Measurements from ENCODE around the gene NDUFB4.

NDUFB4 gene

DNA sequence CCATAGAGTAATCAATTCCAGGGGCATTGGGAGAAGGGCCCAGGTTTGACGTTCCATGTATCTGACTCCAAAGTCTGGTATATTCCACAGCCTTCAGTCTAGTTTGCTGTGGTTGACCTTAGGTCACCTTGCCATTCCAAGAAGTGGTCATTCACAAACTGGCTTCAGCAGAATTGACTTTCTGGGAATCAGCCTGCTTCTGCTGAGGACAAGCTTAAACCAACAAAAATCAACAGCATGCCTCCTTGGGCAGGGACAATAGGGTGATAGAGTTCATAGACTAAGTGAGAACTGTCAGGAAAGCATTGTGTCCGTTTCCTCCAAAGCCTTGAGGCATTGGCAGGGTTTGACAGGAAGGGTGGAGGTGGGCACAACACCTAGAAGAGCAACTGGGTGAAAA, 24.1 kb upstream of the NDUFB4 start:
- Histone ChIP-seq H3K27me3 (ENCODE audit: control insufficient read depth in 1 of 2, insufficient read depth in 2 of 2, low read length in 2 of 2) (no peaks in the 10 kb centered on the region), H3K36me3 (ENCODE audit: control insufficient read depth in 1 of 2, insufficient read depth in 2 of 2, low read length in 2 of 2) (no peaks in the 10 kb centered on the region), H3K4me1 (ENCODE audit: control insufficient read depth in 1 of 2, insufficient read depth in 2 of 2, low read length in 2 of 2) (peaks cover 0 to 4% of the 10 kb centered on the region in 2 donors), H3K9me3 (ENCODE audit: control insufficient read depth in 1 of 2, low read length in 2 of 2) (no peaks in the 10 kb centered on the region), H3K9ac (ENCODE audit: low read depth in 1 of 2, low read length in 2 of 2) (no peak overlapping the region), H3K4me3 (ENCODE audit: low read depth in 1 of 2, low read length in 2 of 2) (no peak overlapping the region), H3K27ac (ENCODE audit: low read depth, low read length) (no peak overlapping the region)

DNA sequence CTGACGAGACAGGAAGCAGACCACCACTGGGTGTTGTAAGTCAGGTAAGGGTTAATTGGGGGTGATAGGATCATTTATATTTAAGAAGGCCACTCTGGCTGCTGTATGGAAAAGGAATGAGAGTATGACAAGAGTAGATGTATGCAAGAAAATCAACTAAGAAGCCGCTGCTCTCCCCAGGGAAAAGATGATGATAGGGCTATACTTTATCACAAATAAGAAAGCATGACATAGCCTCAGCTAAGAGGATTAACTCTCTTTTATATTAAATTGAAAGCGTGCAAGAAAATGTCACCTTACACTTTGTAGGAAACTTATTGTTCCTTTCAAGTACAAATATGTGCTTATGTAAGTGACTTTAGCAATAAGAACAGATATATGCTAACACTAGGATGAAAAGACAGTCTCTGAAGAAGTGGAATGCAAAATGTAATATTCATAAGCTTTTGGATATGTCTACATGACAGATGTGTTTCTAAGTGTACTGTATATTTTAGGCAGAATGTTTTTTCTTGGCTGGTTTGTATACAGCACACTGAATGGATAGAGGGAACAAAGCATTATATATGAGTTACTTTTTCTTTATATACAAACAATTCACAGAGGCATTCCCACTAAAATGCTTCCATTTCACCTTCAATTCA, 8.7 kb upstream of the NDUFB4 start:
- Histone ChIP-seq H3K9me3 (ENCODE audit: control insufficient read depth in 1 of 2, low read length in 2 of 2) (no peaks in the 10 kb centered on the region), H3K36me3 (ENCODE audit: control insufficient read depth in 1 of 2, insufficient read depth in 2 of 2, low read length in 2 of 2) (no peaks in the 10 kb centered on the region), H3K4me3 (ENCODE audit: low read depth in 1 of 2, low read length in 2 of 2) (no peak overlapping the region), H3K4me1 (ENCODE audit: control insufficient read depth in 1 of 2, insufficient read depth in 2 of 2, low read length in 2 of 2) (peaks cover 0 to 7% of the 10 kb centered on the region in 2 donors), H3K9ac (ENCODE audit: low read depth in 1 of 2, low read length in 2 of 2) (no peak overlapping the region), H3K27ac (ENCODE audit: low read depth, low read length) (no peak overlapping the region), H3K27me3 (ENCODE audit: control insufficient read depth in 1 of 2, insufficient read depth in 2 of 2, low read length in 2 of 2) (no peaks in the 10 kb centered on the region)

GRCh38 chr3:120595788-120596115, 384 bp upstream of the NDUFB4 start:
- H3K36me3 ChIP-seq (ENCODE audit: control insufficient read depth in 1 of 2, insufficient read depth in 2 of 2, low read length in 2 of 2): peaks cover 6 to 19% of the 10 kb centered on the region in 2 donors
- H3K4me1 ChIP-seq (ENCODE audit: control insufficient read depth in 1 of 2, insufficient read depth in 2 of 2, low read length in 2 of 2): peaks cover 25 to 41% of the 10 kb centered on the region in 2 donors
- no peaks in the 10 kb centered on the region for H3K27me3 ChIP-seq (ENCODE audit: control insufficient read depth in 1 of 2, insufficient read depth in 2 of 2, low read length in 2 of 2)
- H3K9ac ChIP-seq (ENCODE audit: low read depth in 1 of 2, low read length in 2 of 2): peak overlapping the region; percentile 99
- no peaks in the 10 kb centered on the region for H3K9me3 ChIP-seq (ENCODE audit: control insufficient read depth in 1 of 2, low read length in 2 of 2)
- peak overlapping the region; percentile 97 to 98 for H3K4me3 ChIP-seq (ENCODE audit: low read depth in 1 of 2, low read length in 2 of 2)
- no peak overlapping the region for H3K27ac ChIP-seq (ENCODE audit: low read depth, low read length)

DNA sequence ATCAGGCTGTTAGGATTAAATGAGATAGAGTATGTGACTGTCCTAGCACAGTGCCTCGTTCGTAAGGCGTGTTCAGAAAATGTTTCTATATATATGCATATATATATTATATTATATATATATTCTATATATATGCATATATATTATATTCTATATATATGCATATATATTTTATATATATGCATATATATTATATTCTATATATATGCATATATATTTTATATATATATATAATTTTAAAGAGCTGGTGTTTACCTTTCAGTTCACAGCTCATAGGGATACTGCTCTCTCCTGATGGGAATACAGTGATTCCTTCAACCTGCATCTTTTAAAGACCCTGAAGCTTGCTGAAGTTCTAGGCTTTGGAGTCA, 702 bp downstream of the NDUFB4 start:
- Histone ChIP-seq H3K36me3 (ENCODE audit: control insufficient read depth in 1 of 2, insufficient read depth in 2 of 2, low read length in 2 of 2) (peaks cover 6 to 29% of the 10 kb centered on the region in 2 donors), H3K9me3 (ENCODE audit: control insufficient read depth in 1 of 2, low read length in 2 of 2) (no peaks in the 10 kb centered on the region), H3K27ac (ENCODE audit: low read depth, low read length) (peak overlapping the region; percentile 80), H3K4me3 (ENCODE audit: low read depth in 1 of 2, low read length in 2 of 2) (peak overlapping the region; percentile 97 to 98), H3K4me1 (ENCODE audit: control insufficient read depth in 1 of 2, insufficient read depth in 2 of 2, low read length in 2 of 2) (peaks cover 25 to 34% of the 10 kb centered on the region in 2 donors), H3K9ac (ENCODE audit: low read depth in 1 of 2, low read length in 2 of 2) (peak overlapping the region; percentile 99), H3K27me3 (ENCODE audit: control insufficient read depth in 1 of 2, insufficient read depth in 2 of 2, low read length in 2 of 2) (no peaks in the 10 kb centered on the region)

GRCh38 chr3:120597445-120598049, 1.4 kb downstream of the NDUFB4 start:
- no peak overlapping the region for H3K27ac ChIP-seq (ENCODE audit: low read depth, low read length)

DNA sequence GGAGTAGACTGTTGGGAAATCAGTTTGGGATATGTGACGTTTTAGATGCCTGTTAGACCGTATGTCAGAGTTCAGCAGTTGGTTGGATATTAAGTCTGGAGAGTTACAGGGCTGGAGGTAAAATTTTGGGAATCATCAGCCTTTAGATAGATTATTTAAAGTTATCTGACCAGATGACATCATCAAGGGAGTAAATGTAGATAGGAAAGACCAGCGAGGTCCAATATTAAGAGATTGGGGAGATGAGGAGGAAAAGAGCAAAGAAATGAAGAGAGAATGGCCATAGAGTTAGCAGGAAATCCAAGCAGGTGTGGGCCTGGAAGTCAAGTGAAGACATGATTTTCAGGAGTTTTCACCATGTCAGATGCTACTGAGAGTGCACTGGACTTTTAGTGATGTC, 3.1 kb downstream of the NDUFB4 start:
- Histone ChIP-seq H3K4me3 (ENCODE audit: low read depth in 1 of 2, low read length in 2 of 2) (peak overlapping the region in 1 of 2 donors; percentile 1), H3K9me3 (ENCODE audit: control insufficient read depth in 1 of 2, low read length in 2 of 2) (no peaks in the 10 kb centered on the region), H3K36me3 (ENCODE audit: control insufficient read depth in 1 of 2, insufficient read depth in 2 of 2, low read length in 2 of 2) (peaks cover 17 to 45% of the 10 kb centered on the region in 2 donors), H3K27ac (ENCODE audit: low read depth, low read length) (no peak overlapping the region), H3K27me3 (ENCODE audit: control insufficient read depth in 1 of 2, insufficient read depth in 2 of 2, low read length in 2 of 2) (no peaks in the 10 kb centered on the region), H3K4me1 (ENCODE audit: control insufficient read depth in 1 of 2, insufficient read depth in 2 of 2, low read length in 2 of 2) (peaks cover 25 to 34% of the 10 kb centered on the region in 2 donors), H3K9ac (ENCODE audit: low read depth in 1 of 2, low read length in 2 of 2) (no peak overlapping the region)

More at GRCh38 chr3:120597445-120598049, 1.4 kb downstream of the NDUFB4 start:
- Histone ChIP-seq H3K4me3 (ENCODE audit: low read depth in 1 of 2, low read length in 2 of 2) (peak overlapping the region; percentile 52 to 61), H3K27me3 (ENCODE audit: control insufficient read depth in 1 of 2, insufficient read depth in 2 of 2, low read length in 2 of 2) (no peaks in the 10 kb centered on the region), H3K36me3 (ENCODE audit: control insufficient read depth in 1 of 2, insufficient read depth in 2 of 2, low read length in 2 of 2) (peaks cover 11 to 36% of the 10 kb centered on the region in 2 donors), H3K9me3 (ENCODE audit: control insufficient read depth in 1 of 2, low read length in 2 of 2) (no peaks in the 10 kb centered on the region), H3K9ac (ENCODE audit: low read depth in 1 of 2, low read length in 2 of 2) (peak overlapping the region in 1 of 2 donors; percentile 28), H3K4me1 (ENCODE audit: control insufficient read depth in 1 of 2, insufficient read depth in 2 of 2, low read length in 2 of 2) (peaks cover 25 to 34% of the 10 kb centered on the region in 2 donors)

GRCh38 chr3:120601554-120601953, 5.4 kb downstream of the NDUFB4 start:
- Histone ChIP-seq H3K9ac (ENCODE audit: low read depth in 1 of 2, low read length in 2 of 2) (no peak overlapping the region), H3K4me1 (ENCODE audit: control insufficient read depth in 1 of 2, insufficient read depth in 2 of 2, low read length in 2 of 2) (peaks cover 17 to 29% of the 10 kb centered on the region in 2 donors), H3K27ac (ENCODE audit: low read depth, low read length) (no peak overlapping the region), H3K27me3 (ENCODE audit: control insufficient read depth in 1 of 2, insufficient read depth in 2 of 2, low read length in 2 of 2) (no peaks in the 10 kb centered on the region), H3K36me3 (ENCODE audit: control insufficient read depth in 1 of 2, insufficient read depth in 2 of 2, low read length in 2 of 2) (peaks cover 17 to 45% of the 10 kb centered on the region in 2 donors), H3K4me3 (ENCODE audit: low read depth in 1 of 2, low read length in 2 of 2) (no peak overlapping the region), H3K9me3 (ENCODE audit: control insufficient read depth in 1 of 2, low read length in 2 of 2) (no peaks in the 10 kb centered on the region)

- Histone ChIP-seq H3K9me3 (ENCODE audit: control insufficient read depth in 1 of 2, low read length in 2 of 2) (no peaks in the 10 kb centered on the region), H3K27me3 (ENCODE audit: control insufficient read depth in 1 of 2, insufficient read depth in 2 of 2, low read length in 2 of 2) (no peaks in the 10 kb centered on the region), H3K36me3 (ENCODE audit: control insufficient read depth in 1 of 2, insufficient read depth in 2 of 2, low read length in 2 of 2) (peaks cover 17 to 45% of the 10 kb centered on the region in 2 donors), H3K9ac (ENCODE audit: low read depth in 1 of 2, low read length in 2 of 2) (no peak overlapping the region), H3K27ac (ENCODE audit: low read depth, low read length) (no peak overlapping the region), H3K4me1 (ENCODE audit: control insufficient read depth in 1 of 2, insufficient read depth in 2 of 2, low read length in 2 of 2) (peaks cover 10 to 21% of the 10 kb centered on the region in 2 donors), H3K4me3 (ENCODE audit: low read depth in 1 of 2, low read length in 2 of 2) (no peak overlapping the region)
These were observed 6.5 kb downstream of the NDUFB4 start for GRCh38 chr3:120602682-120603081.

DNA sequence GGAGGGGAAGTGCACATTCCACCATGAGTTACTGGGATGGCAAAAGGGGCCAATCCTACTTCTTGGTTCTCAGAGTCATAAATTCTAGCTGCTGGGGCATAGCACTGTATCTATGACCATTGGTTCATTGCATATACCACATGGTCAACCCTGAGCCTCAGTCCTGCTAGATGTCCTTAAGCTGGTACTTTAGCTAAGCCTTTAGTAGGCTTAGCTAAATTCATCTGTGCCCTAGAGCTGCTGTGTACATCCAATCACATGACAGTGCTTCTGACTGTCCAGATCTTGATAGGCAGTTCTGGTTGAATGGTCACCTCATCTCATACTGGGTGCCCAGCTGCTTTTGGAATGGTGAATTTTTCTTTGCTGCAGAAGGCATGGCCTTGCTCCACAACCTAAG, 8.2 kb downstream of the NDUFB4 start:
- no peak overlapping the region for H3K4me3 ChIP-seq (ENCODE audit: low read depth in 1 of 2, low read length in 2 of 2)
- peaks cover 11 to 31% of the 10 kb centered on the region in 2 donors for H3K36me3 ChIP-seq (ENCODE audit: control insufficient read depth in 1 of 2, insufficient read depth in 2 of 2, low read length in 2 of 2)
- no peaks in the 10 kb centered on the region for H3K9me3 ChIP-seq (ENCODE audit: control insufficient read depth in 1 of 2, low read length in 2 of 2)
- no peak overlapping the region for H3K9ac ChIP-seq (ENCODE audit: low read depth in 1 of 2, low read length in 2 of 2)
- no peaks in the 10 kb centered on the region for H3K27me3 ChIP-seq (ENCODE audit: control insufficient read depth in 1 of 2, insufficient read depth in 2 of 2, low read length in 2 of 2)
- no peak overlapping the region for H3K27ac ChIP-seq (ENCODE audit: low read depth, low read length)
- peaks cover 2 to 5% of the 10 kb centered on the region in 2 donors for H3K4me1 ChIP-seq (ENCODE audit: control insufficient read depth in 1 of 2, insufficient read depth in 2 of 2, low read length in 2 of 2)

DNA sequence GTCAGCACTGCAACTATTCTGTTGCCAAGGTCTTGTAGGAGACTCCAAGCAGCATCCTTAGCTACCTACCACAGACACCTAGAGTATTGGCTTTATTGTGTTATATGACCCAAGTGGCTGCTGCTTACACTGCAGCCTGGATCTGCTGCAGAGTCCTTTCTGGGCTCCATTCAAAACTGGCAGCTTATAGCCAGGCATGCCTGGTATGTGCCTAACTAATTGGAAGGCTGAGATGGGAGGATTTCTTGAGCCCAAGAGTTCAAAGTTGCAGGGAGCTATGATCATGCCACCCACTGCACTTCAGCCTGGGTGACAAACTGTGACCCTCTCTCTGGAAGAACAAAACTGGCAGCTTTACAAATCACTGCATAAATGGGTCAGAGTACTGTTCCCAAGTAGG, 8.6 kb downstream of the NDUFB4 start:
- Histone ChIP-seq H3K27ac (ENCODE audit: low read depth, low read length) (no peak overlapping the region), H3K9me3 (ENCODE audit: control insufficient read depth in 1 of 2, low read length in 2 of 2) (no peaks in the 10 kb centered on the region), H3K9ac (ENCODE audit: low read depth in 1 of 2, low read length in 2 of 2) (no peak overlapping the region), H3K27me3 (ENCODE audit: control insufficient read depth in 1 of 2, insufficient read depth in 2 of 2, low read length in 2 of 2) (no peaks in the 10 kb centered on the region), H3K4me1 (ENCODE audit: control insufficient read depth in 1 of 2, insufficient read depth in 2 of 2, low read length in 2 of 2) (peaks cover 0 to under 1% of the 10 kb centered on the region in 2 donors), H3K36me3 (ENCODE audit: control insufficient read depth in 1 of 2, insufficient read depth in 2 of 2, low read length in 2 of 2) (peaks cover 11 to 27% of the 10 kb centered on the region in 2 donors), H3K4me3 (ENCODE audit: low read depth in 1 of 2, low read length in 2 of 2) (no peak overlapping the region)

Measured in duodenal mucosa (tissue), 2 donors.